CD14-positive monocyte (primary cell): Measurements from ENCODE around the gene CENPV. TPM values are rescaled to one million over a fixed set of nuclear protein-coding genes. Genes with fewer than 3 reads are reported as not detected.

Experiments
- DNase-seq, 3 donors: peaks; one replicate each; pipeline ENCODE4 v3.0.0-alpha.2; 2011 to 2022
- H2AFZ ChIP-seq: 2 replicates; pipeline ENCODE4 v1.6.0; 2012; ENCODE audit warnings: mild to moderate bottlenecking, low read depth, low read length, inconsistent platforms; ENCODE audit not compliant: insufficient read depth, poor library complexity, severe bottlenecking
- H3K27ac ChIP-seq, 2 donors: 1 replicate in 1 of 2; 2 replicates in 1 of 2; pipeline ENCODE4 v1.5.1; 2012 to 2013; ENCODE audit warnings: low read length in 2 of 2, control low read depth in 1 of 2, inconsistent platforms in 1 of 2, low read depth in 1 of 2, mild to moderate bottlenecking in 1 of 2
- H3K27me3 ChIP-seq, 2 donors: one replicate each; pipeline versions ENCODE4 v1.6.0 to v1.6.1; 2011 to 2013; ENCODE audit warnings: low read length in 2 of 2; ENCODE audit not compliant: control insufficient read depth in 2 of 2, insufficient read depth in 2 of 2
- H3K36me3 ChIP-seq, 2 donors: replicated peaks in 1 of 2; 1 replicate in 1 of 2; 2 replicates in 1 of 2; pipeline versions ENCODE4 v1.5.1 to v1.6.1; 2012 to 2013; ENCODE audit warnings: low read length in 2 of 2, control low read depth in 1 of 2, inconsistent platforms in 1 of 2, mild to moderate bottlenecking in 1 of 2; ENCODE audit not compliant: insufficient read depth in 2 of 2, control insufficient read depth in 1 of 2
- H3K4me1 ChIP-seq, 2 donors: 1 replicate in 1 of 2; 2 replicates in 1 of 2; pipeline versions ENCODE4 v1.5.1 to v1.6.1; 2012 to 2013; ENCODE audit warnings: low read length in 2 of 2, control low read depth in 1 of 2, inconsistent platforms in 1 of 2, mild to moderate bottlenecking in 1 of 2, moderate library complexity in 1 of 2; ENCODE audit not compliant: insufficient read depth in 2 of 2, control insufficient read depth in 1 of 2
- H3K4me2 ChIP-seq: replicated peaks from 2 replicates; pipeline ENCODE3; 2012; ENCODE audit warnings: low read length, moderate library complexity, mild to moderate bottlenecking; ENCODE audit not compliant: poor library complexity, severe bottlenecking; ENCODE audit errors: extremely low read depth
- H3K4me3 ChIP-seq, 3 experiments: fragments of 200-600 bp in 1 of 3; sonication (generic) in 1 of 3; replicated peaks in 1 of 3; 1 replicate in 2 of 3; 2 replicates in 1 of 3; pipeline ENCODE4 v1.5.1; 2011 to 2013; ENCODE audit warnings: low read length in 3 of 3, mild to moderate bottlenecking in 3 of 3, control low read depth in 2 of 3, low read depth in 2 of 3, inconsistent platforms in 1 of 3, moderate library complexity in 1 of 3
- H3K79me2 ChIP-seq: 2 replicates; pipeline ENCODE4 v1.6.0; 2012; ENCODE audit warnings: mild to moderate bottlenecking, control low read depth, inconsistent platforms, low read length, moderate library complexity; ENCODE audit not compliant: insufficient read depth
- H3K9ac ChIP-seq: 2 replicates; pipeline ENCODE4 v1.6.0; 2017; ENCODE audit warnings: low read length, mild to moderate bottlenecking; ENCODE audit not compliant: insufficient read depth, poor library complexity, severe bottlenecking
- H3K9me3 ChIP-seq, 2 donors: replicated peaks in 1 of 2; 1 replicate in 1 of 2; 2 replicates in 1 of 2; pipeline versions ENCODE4 v1.5.1 to v1.6.1; 2012 to 2013; ENCODE audit warnings: low read length in 2 of 2, control low read depth in 1 of 2; ENCODE audit not compliant: control insufficient read depth in 1 of 2, insufficient read depth in 1 of 2
- H4K20me1 ChIP-seq: 2 replicates; pipeline ENCODE4 v1.6.0; 2012; ENCODE audit warnings: mild to moderate bottlenecking, low read length, control low read depth, moderate library complexity; ENCODE audit not compliant: insufficient read depth
- H3K27ac Mint-ChIP-seq, 7 donors: one replicate each; pipeline ENCODE4 v1.8.0; 2020; ENCODE audit warnings: mild to moderate bottlenecking in 7 of 7, mixed read lengths in 7 of 7, moderate library complexity in 6 of 7, inconsistent platforms in 2 of 7
- H3K27me3 Mint-ChIP-seq, 3 donors: one replicate each; pipeline ENCODE4 v1.8.0; 2021 to 2022; ENCODE audit warnings: low read depth in 3 of 3, mild to moderate bottlenecking in 3 of 3, mixed read lengths in 3 of 3, moderate library complexity in 3 of 3, inconsistent platforms in 1 of 3
- H3K36me3 Mint-ChIP-seq, 2 donors: one replicate each; pipeline ENCODE4 v1.8.0; 2020; ENCODE audit warnings: mixed read lengths in 2 of 2, inconsistent platforms in 1 of 2, mild to moderate bottlenecking in 1 of 2
- H3K4me1 Mint-ChIP-seq: one replicate; pipeline ENCODE4 v1.8.0; 2020; ENCODE audit warnings: mild to moderate bottlenecking, mixed read lengths
- H3K4me3 Mint-ChIP-seq, 2 donors: one replicate each; pipeline ENCODE4 v1.8.0; 2020; ENCODE audit warnings: mild to moderate bottlenecking in 2 of 2, mixed read lengths in 2 of 2, moderate library complexity in 1 of 2
- H3K9me3 Mint-ChIP-seq, 7 donors: one replicate each; pipeline ENCODE4 v1.8.0; 2020 to 2022; ENCODE audit warnings: mixed read lengths in 7 of 7, mild to moderate bottlenecking in 6 of 7, moderate library complexity in 6 of 7, inconsistent platforms in 2 of 7
- CTCF ChIP-seq: fragments of 200-600 bp; IDR thresholded peaks from one replicate; pipeline ENCODE4 v1.8.0; 2022; ENCODE audit warnings: antibody characterized with exemption, mild to moderate bottlenecking
- WGBS: methylation state at CpG from one replicate; pipeline ENCODE4 v1.1.5; 2013; ENCODE audit warnings: missing lambda C conversion rate; ENCODE audit not compliant: insufficient coverage; 5-methylcytosine and 5-hydroxymethylcytosine counted together
- intact Hi-C, 2 donors: fragments of 100-400 bp; cut with micrococcal nuclease; formaldehyde crosslinking; loops; one replicate each; pipeline versions ENCODE4 v1.15.0 to v1.15.1; 2023
- polyA plus RNA-seq, 3 donors: library from polyadenylated mRNA; depleted of rRNA in 1 of 3; unstranded in 2 of 3; stranded (reverse) in 1 of 3; fragments of 300-500 nt in 2 of 3; fragments of >200 nt in 1 of 3; fragmentation: Illumina TruSeq in 2 of 3; gene quantifications; 1 replicate in 2 of 3; 2 replicates in 1 of 3; pipeline ENCODE4 v1.2.3, GENCODE V29; 2012 to 2021

Gene CENPV
- polyA plus RNA-seq, 3 donors = 0.50 to 1.1 (median 0.80) TPM

GRCh38 chr17:16294560-16294959 lies 58.7 kb downstream of the CENPV start:
- Mint-ChIP-seq H3K4me3 (no peak overlapping the region), H3K9me3 (peaks cover 0 to 2% (median 0%) of the 10 kb centered on the region in 7 donors), H3K4me1 (peaks cover 7% of the 10 kb centered on the region), H3K36me3 (no peaks in the 10 kb centered on the region), H3K27ac (no peak overlapping the region), H3K27me3 (peaks cover 0 to 1% (median 0%) of the 10 kb centered on the region in 3 donors)
- H3K27me3 ChIP-seq = no peaks in the 10 kb centered on the region
- DNase-seq = no peak
- no peak overlapping the region for H3K9ac ChIP-seq
- peaks cover 0 to 3% of the 10 kb centered on the region in 2 donors for H3K4me1 ChIP-seq
- H2AFZ ChIP-seq = no peak overlapping the region
- no peaks in the 10 kb centered on the region for H3K79me2 ChIP-seq
- intact Hi-C loops = no loop called here
- H3K27ac ChIP-seq = no peak overlapping the region
- H3K4me3 ChIP-seq = no peak overlapping the region
- TF ChIP-seq CTCF = no peak
- no peak overlapping the region for H3K4me2 ChIP-seq
- WGBS = 100% methylated on average over 1 of the region's 2 CpGs
- no peaks in the 10 kb centered on the region for H3K9me3 ChIP-seq
- no peaks in the 10 kb centered on the region for H4K20me1 ChIP-seq
- H3K36me3 ChIP-seq = no peaks in the 10 kb centered on the region

GRCh38 chr17:16293931-16294330 lies 59.3 kb downstream of the CENPV start:
- no peak overlapping the region for H3K27ac Mint-ChIP-seq
- peaks cover 3 to 8% of the 10 kb centered on the region in 2 donors for H3K4me1 ChIP-seq

More at GRCh38 chr17:16293931-16294330, 59.3 kb downstream of the CENPV start:
- Mint-ChIP-seq H3K36me3 (no peaks in the 10 kb centered on the region), H3K4me3 (no peak overlapping the region), H3K27me3 (peaks cover 0 to 1% (median 0%) of the 10 kb centered on the region in 3 donors), H3K9me3 (peaks cover 0 to 2% (median 0%) of the 10 kb centered on the region in 7 donors), H3K4me1 (peaks cover 11% of the 10 kb centered on the region)
- no peaks in the 10 kb centered on the region for H3K9me3 ChIP-seq
- no peak overlapping the region for H2AFZ ChIP-seq
- no peak overlapping the region for H3K4me2 ChIP-seq
- DNase-seq = no peak
- intact Hi-C loops = no loop called here
- H3K36me3 ChIP-seq = no peaks in the 10 kb centered on the region
- H3K27ac ChIP-seq = no peak overlapping the region
- no peak overlapping the region for H3K9ac ChIP-seq
- TF ChIP-seq CTCF = no peak
- no peaks in the 10 kb centered on the region for H4K20me1 ChIP-seq
- H3K27me3 ChIP-seq = no peaks in the 10 kb centered on the region
- WGBS = 100% methylated on average over 3 of the region's 3 CpGs
- H3K4me3 ChIP-seq = no peak overlapping the region
- H3K79me2 ChIP-seq = no peaks in the 10 kb centered on the region

Other genes with a start within 250 kb of the CENPV start
- 10 to 100 TPM; 23.2 to 47.0 (median 37.9) TPM for gene NCOR1, start 137.9 kb downstream of the CENPV start, polyA plus RNA-seq
- gene PIGL, start 136.3 kb downstream of the CENPV start, polyA plus RNA-seq = 10 to 100 TPM in 1 of 3 donors, 1 to 10 TPM in 2; 3.6 to 44.2 (median 4.0) TPM
- 1,000 to 10,000 TPM; 1,176 to 1,365 (median 1,282) TPM for gene UBB, start 27.6 kb upstream of the CENPV start, polyA plus RNA-seq
- 10 to 100 TPM; 51.4 to 66.3 (median 58.2) TPM for gene TRPV2, start 62.1 kb upstream of the CENPV start, polyA plus RNA-seq
- gene LRRC75A, start 138.7 kb upstream of the CENPV start, polyA plus RNA-seq = 1 to 10 TPM; 1.0 to 2.4 (median 1.4) TPM
- under 1 TPM in 2 of 3 donors, not detected in 1; 0.25 to 0.53 TPM for gene ZNF287, start 215.7 kb upstream of the CENPV start, polyA plus RNA-seq